MCF 10A (cell line): ENCODE data around the gene MND1. TPM values are rescaled to one million over a fixed set of nuclear protein-coding genes. Genes with fewer than 3 reads are reported as not detected.

Experiments
- BruUV-seq: library from RNA; stranded (reverse); fragments of 400-500 nt; replicated peaks from 2 replicates; lab custom pipeline; 2021; lab: Mats Ljungman, UMichigan
- CTCF ChIA-PET: fragments of 300-600 bp; sonication (Branson Sonifier 250); formaldehyde crosslinking; extraction: SDS; loops from one replicate; lab custom pipeline; 2021; ENCODE audit warnings: antibody characterized with exemption, inconsistent platforms; lab: Yijun Ruan, JAX
- POLR2A ChIA-PET: fragments of 300-600, 350-650 bp; sonication (Branson Sonifier 250); formaldehyde crosslinking; extraction: SDS; loops from one replicate; lab custom pipeline; 2020; ENCODE audit warnings: antibody characterized with exemption, inconsistent platforms; lab: Yijun Ruan, JAX
- DNase-seq: peaks from one replicate; pipeline ENCODE4 v3.0.0-alpha.2; 2018; ENCODE audit not compliant: unreplicated experiment
- H3K27ac Mint-ChIP-seq: one replicate; pipeline ENCODE4 v1.8.0; 2022; ENCODE audit warnings: mild to moderate bottlenecking, low read depth, mixed read lengths; ENCODE audit not compliant: unreplicated experiment
- H3K27me3 Mint-ChIP-seq: one replicate; pipeline ENCODE4 v1.8.0; 2022; ENCODE audit warnings: mixed read lengths; ENCODE audit not compliant: insufficient read depth, unreplicated experiment
- H3K36me3 Mint-ChIP-seq: one replicate; pipeline ENCODE4 v1.8.0; 2022; ENCODE audit warnings: mild to moderate bottlenecking, moderate library complexity, mixed read lengths; ENCODE audit not compliant: insufficient read depth, unreplicated experiment
- H3K4me1 Mint-ChIP-seq: one replicate; pipeline ENCODE4 v1.8.0; 2022; ENCODE audit warnings: mixed read lengths; ENCODE audit not compliant: insufficient read depth, unreplicated experiment
- H3K4me3 Mint-ChIP-seq: one replicate; pipeline ENCODE4 v1.8.0; 2022; ENCODE audit warnings: mild to moderate bottlenecking, moderate library complexity, mixed read lengths; ENCODE audit not compliant: unreplicated experiment
- H3K9me3 Mint-ChIP-seq: one replicate; pipeline ENCODE4 v1.8.0; 2022; ENCODE audit warnings: mixed read lengths; ENCODE audit not compliant: unreplicated experiment
- intact Hi-C: fragments of 100-400 bp; cut with micrococcal nuclease; formaldehyde crosslinking; loops from 2 replicates; pipeline ENCODE4 v1.14.1; 2022
- total RNA-seq: library from RNA; stranded (reverse); gene quantifications from 2 replicates; pipeline ENCODE4 v1.2.3, GENCODE V29; 2022
- TF ChIP-seq, protein P1 (sequence below): fragments of 200-600 bp; IDR thresholded peaks from one replicate; pipeline ENCODE4 v1.8.0; 2022; ENCODE audit warnings: antibody characterized with exemption, mild to moderate bottlenecking; ENCODE audit not compliant: unreplicated experiment

MND1 gene
- total RNA-seq, 1 experiment from 2014 or later = 9.7 TPM

DNA sequence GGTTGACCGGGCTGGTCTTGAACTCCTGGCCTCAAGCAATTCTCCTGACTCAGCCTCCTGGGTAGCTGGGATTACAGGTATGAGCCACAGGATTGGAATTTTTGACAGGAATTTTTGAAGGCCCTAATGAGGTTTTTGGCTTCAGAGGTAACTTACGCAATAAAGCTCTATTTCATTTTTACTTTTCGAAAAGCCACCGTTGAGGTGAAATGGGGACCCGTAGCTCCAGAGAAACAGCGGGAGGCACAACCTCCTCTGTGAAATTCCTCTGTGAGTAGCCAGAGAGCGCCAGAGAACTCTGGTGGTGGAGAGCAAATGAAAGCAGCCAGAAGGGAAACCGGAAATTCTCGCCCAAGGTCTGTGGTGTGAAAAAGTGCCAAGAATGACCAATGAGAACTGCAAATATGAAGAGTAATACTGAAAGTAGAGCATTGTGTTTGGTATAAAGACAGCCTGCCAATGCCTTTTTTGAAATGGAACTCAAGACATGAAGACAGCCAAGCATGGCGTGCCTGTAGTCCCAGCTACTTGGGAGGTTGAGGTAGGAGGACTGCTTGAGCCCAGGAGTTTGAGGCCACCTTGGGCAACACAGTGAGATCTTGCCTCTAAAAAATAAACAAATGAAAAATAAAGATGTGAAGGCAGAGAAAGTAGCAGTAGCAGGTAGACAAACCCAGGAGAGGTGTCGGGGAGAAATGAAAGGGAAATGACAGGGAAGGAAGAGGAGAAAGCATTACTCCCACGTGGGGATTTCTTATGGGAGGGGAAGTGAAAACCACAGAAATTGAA, 88.7 kb downstream of the MND1 start:
- Mint-ChIP-seq H3K9me3 (no peaks in the 10 kb centered on the region), H3K27ac (peak overlapping the region; percentile 72), H3K27me3 (no peaks in the 10 kb centered on the region), H3K4me1 (peaks cover 7% of the 10 kb centered on the region), H3K36me3 (no peaks in the 10 kb centered on the region), H3K4me3 (peak overlapping the region; percentile 57)
- intact Hi-C loops = loop anchor here (1.0 kb wide), 3 partner anchors 89 to 290 kb away; partner anchors contain the start of gene MND1
- ChIA-PET POLR2A (interaction anchor here (0.6 to 1.9 kb wide), 11 partner anchors 23 to 178 kb away, joined by 3 to 14 read pairs (median 3); partner anchors contain the start of gene TMEM131L), CTCF (interaction anchor here (0.6 to 2.3 kb wide), 29 partner anchors 9 to 854 kb away, joined by 3 to 23 read pairs (median 4); partner anchors contain the start of genes MND1 and TMEM131L)
- peak; percentile 95 for DNase-seq
- TF ChIP-seq, protein P1, sequence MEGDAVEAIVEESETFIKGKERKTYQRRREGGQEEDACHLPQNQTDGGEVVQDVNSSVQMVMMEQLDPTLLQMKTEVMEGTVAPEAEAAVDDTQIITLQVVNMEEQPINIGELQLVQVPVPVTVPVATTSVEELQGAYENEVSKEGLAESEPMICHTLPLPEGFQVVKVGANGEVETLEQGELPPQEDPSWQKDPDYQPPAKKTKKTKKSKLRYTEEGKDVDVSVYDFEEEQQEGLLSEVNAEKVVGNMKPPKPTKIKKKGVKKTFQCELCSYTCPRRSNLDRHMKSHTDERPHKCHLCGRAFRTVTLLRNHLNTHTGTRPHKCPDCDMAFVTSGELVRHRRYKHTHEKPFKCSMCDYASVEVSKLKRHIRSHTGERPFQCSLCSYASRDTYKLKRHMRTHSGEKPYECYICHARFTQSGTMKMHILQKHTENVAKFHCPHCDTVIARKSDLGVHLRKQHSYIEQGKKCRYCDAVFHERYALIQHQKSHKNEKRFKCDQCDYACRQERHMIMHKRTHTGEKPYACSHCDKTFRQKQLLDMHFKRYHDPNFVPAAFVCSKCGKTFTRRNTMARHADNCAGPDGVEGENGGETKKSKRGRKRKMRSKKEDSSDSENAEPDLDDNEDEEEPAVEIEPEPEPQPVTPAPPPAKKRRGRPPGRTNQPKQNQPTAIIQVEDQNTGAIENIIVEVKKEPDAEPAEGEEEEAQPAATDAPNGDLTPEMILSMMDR = peak; percentile 53
- BruUV-seq = no TSS peak

DNA sequence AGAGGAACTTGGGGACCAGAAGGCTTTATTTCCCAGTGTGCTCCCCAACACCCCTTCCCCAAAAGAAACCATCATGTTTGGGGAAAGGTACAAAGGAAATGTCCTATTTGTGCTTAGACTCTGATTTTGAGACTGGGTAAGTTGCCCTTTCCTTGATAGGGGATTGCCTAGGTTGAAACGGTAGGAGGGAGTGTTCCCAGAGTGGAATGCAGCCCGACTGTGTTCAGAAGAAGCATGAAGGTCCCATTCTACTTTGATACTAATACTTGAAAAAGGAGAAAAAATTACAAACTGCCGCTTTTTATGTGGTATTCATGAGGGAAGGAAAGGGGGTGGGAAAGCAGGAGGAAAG, 89.2 kb downstream of the MND1 start:
- no peaks in the 10 kb centered on the region for H3K36me3 Mint-ChIP-seq
- TF ChIP-seq, protein P1 = no peak
- BruUV-seq = no TSS peak
- DNase-seq = no peak
- POLR2A ChIA-PET = interaction anchor here (0.9 to 1.9 kb wide), 4 partner anchors 9 to 45 kb away, joined by 3 to 14 read pairs (median 4); partner anchors contain the start of gene TMEM131L
- intact Hi-C loops = loop anchor here (1.0 kb wide), 3 partner anchors 89 to 290 kb away; partner anchors contain the start of gene MND1
- no peaks in the 10 kb centered on the region for H3K9me3 Mint-ChIP-seq
- H3K27me3 Mint-ChIP-seq = no peaks in the 10 kb centered on the region
- CTCF ChIA-PET = interaction anchor here (0.6 to 1.8 kb wide), 15 partner anchors 8 to 159 kb away, joined by 3 to 23 read pairs (median 4); partner anchors contain the start of genes MND1 and TMEM131L
- H3K4me1 Mint-ChIP-seq = peaks cover 7% of the 10 kb centered on the region
- peak overlapping the region; percentile 57 for H3K4me3 Mint-ChIP-seq
- peak overlapping the region; percentile 72 for H3K27ac Mint-ChIP-seq

DNA sequence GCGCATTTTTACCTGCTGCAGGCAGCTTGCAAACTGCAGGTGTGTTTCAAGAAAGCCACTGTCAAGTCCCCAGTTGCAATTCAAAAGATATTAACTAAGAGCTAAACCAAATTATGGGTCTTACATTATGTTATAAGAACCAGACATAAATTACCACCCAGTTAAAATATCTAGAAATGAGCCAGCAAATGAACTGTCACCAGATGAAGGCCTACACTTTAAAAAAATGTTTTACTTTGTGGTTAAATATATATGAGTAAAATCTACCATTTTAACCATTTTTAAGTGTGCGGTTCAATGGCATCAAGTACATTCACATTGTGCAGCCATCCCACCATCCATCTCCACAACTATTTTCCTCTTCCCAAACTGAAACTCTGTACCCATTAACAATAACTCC, 89.7 kb downstream of the MND1 start:
- Mint-ChIP-seq H3K27me3 (no peaks in the 10 kb centered on the region), H3K36me3 (no peaks in the 10 kb centered on the region), H3K4me3 (no peak overlapping the region), H3K9me3 (no peaks in the 10 kb centered on the region), H3K4me1 (peaks cover 7% of the 10 kb centered on the region), H3K27ac (no peak overlapping the region)
- no TSS peak for BruUV-seq
- TF ChIP-seq, protein P1 = no peak
- no peak for DNase-seq
- ChIA-PET CTCF (interaction anchor here (0.6 to 1.1 kb wide), 8 partner anchors 29 to 159 kb away, joined by 3 to 4 read pairs (median 3); partner anchors contain the start of gene TMEM131L), POLR2A (interaction anchor here (0.9 to 1.7 kb wide), 2 partner anchors 8 to 10 kb away, joined by 3 to 4 read pairs; no protein-coding TSS in a partner anchor)
- intact Hi-C loops = no loop called here
